Motor neuron (in vitro differentiated cells): Measurements from ENCODE around the gene HYAL2. TPM values are rescaled to one million over a fixed set of nuclear protein-coding genes. Genes with fewer than 3 reads are reported as not detected.
"Not testable (repeated sequence)": the region's sequence is repeated elsewhere in the genome, so short reads cannot be mapped to it uniquely, and the experiment has no call there.

ENCODE experiments used
- ATAC-seq, 8 experiments: fragments of 200-7000 bp; cut with Tn5 transposase; replicated peaks in 6 of 8; 2 replicates each; pipeline ENCODE4 v1.8.0; 2021; ENCODE audit warnings: mild to moderate bottlenecking in 8 of 8, moderate library complexity in 8 of 8
- H3K27ac ChIP-seq, 2 donors: fragments of 250-450 bp; sonication (Bioruptor Pico); 2 replicates each; pipeline ENCODE4 v1.9.0; 2021; ENCODE audit warnings: antibody characterized with exemption in 2 of 2, mild to moderate bottlenecking in 2 of 2, moderate library complexity in 1 of 2
- H3K4me1 ChIP-seq, 2 donors: fragments of 250-450 bp; sonication (Bioruptor Pico); replicated peaks in 1 of 2; 2 replicates each; pipeline ENCODE4 v1.6.1; 2021; ENCODE audit warnings: antibody characterized with exemption in 2 of 2, mild to moderate bottlenecking in 2 of 2, moderate library complexity in 1 of 2
- H3K4me3 ChIP-seq, 5 donors: fragments of 250-450 bp; sonication (Bioruptor Pico); 2 replicates each; pipeline ENCODE4 v1.9.0; 2021; ENCODE audit warnings: antibody characterized with exemption in 5 of 5, mild to moderate bottlenecking in 5 of 5, moderate library complexity in 4 of 5
- WGBS, 10 experiments: fragments of 450-650 bp; shearing (Covaris generic); methylation state at CpG; one replicate each; pipeline ENCODE4 v1.0.0; 2022; 5-methylcytosine and 5-hydroxymethylcytosine counted together
- in situ Hi-C, 9 experiments: fragments of 400-800 bp; cut with MboI; loops; one replicate each; pipeline ENCODE4 v1.15.0; 2021; ENCODE audit warnings: low sequenced_read_pairs in 9 of 9, low pct_unique_long_range_greater_than_20kb in 2 of 9; ENCODE audit not compliant: unreplicated experiment in 9 of 9
- total RNA-seq, 8 experiments: library from RNA; unstranded; fragments of 300-600 nt; gene quantifications; 2 replicates each; pipeline versions ENCODE4 v1.2.3 to v1.2.4, GENCODE V29; 2022

The HYAL2 gene
- total RNA-seq, 8 experiments from 2014 or later, result 18.9 to 44.3 (median 27.0) TPM

DNA sequence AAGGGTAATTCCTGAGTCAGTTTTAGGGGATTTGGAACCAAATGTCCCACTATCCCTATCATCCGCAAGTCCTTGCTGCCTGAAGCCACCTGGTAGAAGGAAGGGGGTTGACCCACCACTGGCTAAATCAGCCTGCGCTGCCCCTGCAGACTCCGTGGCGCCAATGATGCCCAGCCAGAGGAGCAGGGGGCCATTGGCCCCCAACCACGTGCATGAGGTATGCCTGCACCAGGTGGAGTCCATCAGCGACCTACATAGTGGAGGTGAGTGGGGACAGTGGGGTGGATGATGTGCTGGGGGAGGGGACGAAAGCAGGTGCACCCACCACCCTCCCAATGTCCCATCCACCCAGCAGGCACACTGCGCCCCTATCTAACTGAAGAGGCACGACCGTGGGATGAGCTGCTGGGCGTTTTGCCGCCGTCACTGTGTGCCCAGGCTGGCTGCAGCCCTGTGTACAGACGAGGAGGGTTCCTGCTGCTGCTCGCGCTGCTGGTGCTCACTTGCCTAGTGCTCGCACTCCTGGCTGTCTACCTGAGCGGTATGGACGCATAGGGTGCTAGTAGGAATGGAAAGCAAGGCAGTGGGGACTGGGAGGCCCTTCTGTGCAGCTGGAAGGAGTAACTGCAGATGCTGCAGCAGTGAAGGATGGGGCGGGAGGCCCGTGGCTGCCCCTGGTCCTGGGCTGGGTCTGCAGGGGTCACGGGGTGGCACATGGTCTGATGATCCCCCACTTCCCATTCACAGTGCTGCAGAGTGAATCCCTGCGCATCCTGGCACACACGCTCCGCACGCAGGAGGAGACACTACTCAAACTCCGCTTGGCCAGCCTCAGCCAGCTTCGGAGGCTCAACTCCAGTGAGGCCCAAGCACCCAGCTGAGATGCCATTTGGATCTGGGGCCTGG, 36.0 kb downstream of the HYAL2 start:
- ATAC-seq, result peak in 4 of 8 experiments; percentile 11 to 18 (median 16)
- Histone ChIP-seq H3K4me3 (no peak overlapping the region), H3K4me1 (peaks cover 4 to 5% of the 10 kb centered on the region in 2 donors), H3K27ac (no peak overlapping the region)
- 93 to 100% (median 97%) methylated on average over 1 to 16 of the region's 28 CpGs; no CpG with 5 or more reads in 5 of the 10 experiments for WGBS, 10 experiments
- in situ Hi-C loops, result no loop called here

DNA sequence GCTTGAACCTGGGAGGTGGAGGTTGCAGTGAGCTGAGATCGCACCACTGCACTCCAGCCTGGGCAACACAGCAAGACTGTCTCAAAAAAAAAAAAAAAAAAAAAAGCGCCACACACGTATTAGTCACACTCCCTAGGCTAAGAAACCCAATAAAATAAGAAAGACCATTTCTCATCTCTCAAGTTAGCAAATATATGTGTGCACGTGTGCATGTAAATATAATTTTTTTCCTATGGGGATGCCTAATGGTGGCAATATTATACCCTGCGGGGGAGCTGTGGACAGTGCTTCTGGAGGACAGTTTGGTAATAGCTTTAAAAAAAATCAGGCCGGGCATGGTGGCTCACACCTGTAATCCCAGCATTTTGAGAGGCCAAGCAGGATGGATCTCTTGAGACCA, 38.4 kb downstream of the HYAL2 start:
- WGBS, 10 experiments, result 74 to 100% (median 93%) methylated on average over 1 to 6 of the region's 6 CpGs; no CpG with 5 or more reads in 2 of the 10 experiments
- in situ Hi-C loops, H3K27ac ChIP-seq, H3K4me3 ChIP-seq, H3K4me1 ChIP-seq, ATAC-seq: not testable (repeated sequence)

DNA sequence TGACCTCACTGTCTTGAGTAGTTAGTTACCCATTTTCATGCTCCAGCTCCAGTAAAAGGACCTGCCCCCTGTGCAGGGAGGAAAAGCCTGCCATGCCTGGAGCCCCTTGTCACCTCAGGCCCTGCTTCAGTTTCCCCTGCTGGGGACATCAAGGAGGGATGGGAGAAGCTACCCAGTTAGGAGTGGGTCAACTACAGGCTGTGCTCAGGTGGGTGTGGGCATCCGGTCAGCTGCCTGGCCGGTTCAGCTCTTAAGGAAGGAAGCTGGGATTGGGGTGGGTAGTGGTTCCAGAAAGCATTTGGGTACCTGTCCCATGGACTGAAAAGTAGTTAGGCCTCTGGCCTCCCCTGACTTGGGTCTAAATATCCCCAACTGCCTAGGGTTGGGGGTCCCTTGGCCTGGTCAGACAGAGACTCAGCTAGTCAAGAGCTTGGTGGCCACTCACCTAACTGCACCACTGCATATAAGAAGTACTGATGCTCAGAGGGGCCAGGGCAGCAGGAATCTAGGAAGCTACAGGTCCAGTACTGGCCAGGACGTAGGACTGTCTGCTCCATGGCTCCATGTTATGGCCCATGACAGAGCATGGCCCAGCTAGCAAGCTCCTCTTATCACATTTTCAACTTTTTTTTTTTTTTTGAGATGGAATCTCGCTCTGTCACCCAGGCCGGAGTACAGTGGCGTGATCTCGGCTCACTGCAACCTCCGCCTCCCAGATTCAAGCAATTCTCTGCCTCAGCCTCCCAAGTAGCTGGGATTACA, 43.1 kb downstream of the HYAL2 start:
- in situ Hi-C loops, result loop anchor here in 2 of 9 experiments (10.0 kb wide), 1 partner anchor 85 kb away; the partner anchor contains the start of gene GNAT1 (in 2 of the 2)
- H3K4me3 ChIP-seq, result no peak overlapping the region
- no peaks in the 10 kb centered on the region for H3K4me1 ChIP-seq
- peak in 1 of 8 experiments; percentile 5 for ATAC-seq
- H3K27ac ChIP-seq, result no peak overlapping the region
- 92 to 100% (median 94%) methylated on average over 1 to 7 of the region's 8 CpGs; no CpG with 5 or more reads in 4 of the 10 experiments for WGBS, 10 experiments

DNA sequence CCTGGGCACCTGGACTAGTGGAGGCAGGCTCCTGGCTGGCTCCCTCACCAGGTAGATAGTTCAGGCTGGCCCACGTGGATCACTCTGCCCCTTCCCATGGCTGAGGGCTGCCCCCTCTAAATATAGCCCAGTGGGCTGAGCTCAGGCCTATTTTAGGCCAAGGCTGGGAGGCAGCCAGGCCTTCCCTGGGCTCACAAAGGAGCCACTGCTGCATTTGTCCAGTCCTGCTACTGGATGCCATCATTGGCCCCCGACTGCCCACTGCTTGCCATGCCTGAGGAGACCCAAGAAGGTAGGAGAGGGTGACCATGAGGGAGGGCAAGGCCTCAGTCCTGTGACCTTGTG, 43.7 kb downstream of the HYAL2 start, which contains the start of gene LSMEM2:
Gene LSMEM2 (plus strand): TSS at position 208 of the 345 bp plus-strand sequence. CDS start 27 bp downstream, at position 235.
- ATAC-seq, result no peak
- no peak within 1 kb of the TSS for H3K27ac ChIP-seq
- H3K4me3 ChIP-seq, result no peak within 1 kb of the TSS
- 14% methylated on average over 1 of the region's 2 CpGs; no CpG with 5 or more reads in 9 of the 10 experiments for WGBS, 10 experiments
- in situ Hi-C loops, result loop anchor here in 2 of 9 experiments (10.0 kb wide), 1 partner anchor 84 kb away; the partner anchor contains the start of gene GNAT1 (in 2 of the 2)
- H3K4me1 ChIP-seq, result no peaks in the 10 kb centered on the region

DNA sequence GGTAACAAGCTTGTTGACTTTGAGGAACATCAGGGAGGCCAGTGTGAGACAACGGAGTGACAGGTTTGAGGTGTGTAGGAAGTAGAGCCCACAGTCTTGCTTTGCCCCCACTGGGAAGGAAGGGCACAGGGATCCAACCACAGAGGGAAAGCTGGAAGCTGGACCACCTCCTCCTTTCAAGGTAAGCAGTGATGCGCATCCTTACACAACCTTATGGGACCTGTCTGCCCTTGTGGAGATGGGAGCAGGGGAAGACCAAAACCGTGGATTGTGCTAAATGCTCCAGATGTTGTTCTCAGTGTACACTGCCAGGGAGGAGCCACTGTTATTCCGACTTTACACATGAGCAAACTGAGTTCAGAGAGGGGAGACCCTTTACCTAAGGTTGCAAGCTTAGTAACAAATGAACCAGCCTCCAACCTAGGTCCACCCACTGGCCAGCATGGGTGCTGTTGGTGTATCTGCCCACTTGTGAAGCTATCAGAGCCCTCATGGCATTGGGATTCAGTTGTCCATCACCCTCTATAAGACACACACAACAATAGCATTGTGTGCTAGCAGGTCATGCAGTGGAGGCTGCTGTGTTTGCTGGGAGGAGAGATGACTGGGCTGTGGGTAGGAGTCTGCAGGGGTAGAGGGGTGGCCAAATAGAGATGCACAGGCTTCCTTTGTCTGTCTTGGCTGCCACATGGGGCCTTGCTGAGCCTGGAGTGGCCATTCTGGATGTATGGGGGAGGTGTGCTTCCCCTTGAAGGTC, 44.2 kb downstream of the HYAL2 start:
- no peak overlapping the region for H3K4me3 ChIP-seq
- 40 to 83% (median 63%) methylated on average over 1 to 3 of the region's 4 CpGs; no CpG with 5 or more reads in 3 of the 10 experiments for WGBS, 10 experiments
- H3K4me1 ChIP-seq, result no peaks in the 10 kb centered on the region
- ATAC-seq, result peak in 1 of 8 experiments; percentile 9
- H3K27ac ChIP-seq, result no peak overlapping the region
- in situ Hi-C loops, result loop anchor here in 2 of 9 experiments (10.0 kb wide), 1 partner anchor 84 kb away; the partner anchor contains the start of gene GNAT1 (in 2 of the 2)

DNA sequence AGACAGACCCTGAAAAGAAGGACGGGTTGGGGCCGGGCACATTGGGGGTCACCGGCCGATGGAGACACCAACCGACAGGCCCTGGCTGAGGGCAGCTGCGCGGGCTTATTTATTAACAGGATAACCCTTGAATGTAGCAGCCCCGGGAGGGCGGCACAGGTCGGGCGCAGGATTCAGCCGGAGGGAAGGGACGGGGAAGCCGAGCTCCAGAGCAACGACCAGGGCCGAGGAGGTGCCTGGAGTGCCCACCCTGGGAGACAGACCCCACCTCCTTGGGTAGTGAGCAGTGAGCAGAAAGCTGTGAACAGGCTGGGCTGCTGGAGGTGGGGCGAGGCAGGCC, 45.8 kb downstream of the HYAL2 start:
- ATAC-seq, result no peak
- 60 to 90% (median 81%) methylated on average over 1 to 12 of the region's 17 CpGs; no CpG with 5 or more reads in 6 of the 10 experiments for WGBS, 10 experiments
- Histone ChIP-seq H3K27ac (no peak overlapping the region), H3K4me1 (peaks cover 6 to 10% of the 10 kb centered on the region in 2 donors), H3K4me3 (no peak overlapping the region)
- in situ Hi-C loops, result loop anchor here in 2 of 9 experiments (10.0 kb wide), 1 partner anchor 82 kb away; the partner anchor contains the start of gene GNAT1 (in 2 of the 2)

DNA sequence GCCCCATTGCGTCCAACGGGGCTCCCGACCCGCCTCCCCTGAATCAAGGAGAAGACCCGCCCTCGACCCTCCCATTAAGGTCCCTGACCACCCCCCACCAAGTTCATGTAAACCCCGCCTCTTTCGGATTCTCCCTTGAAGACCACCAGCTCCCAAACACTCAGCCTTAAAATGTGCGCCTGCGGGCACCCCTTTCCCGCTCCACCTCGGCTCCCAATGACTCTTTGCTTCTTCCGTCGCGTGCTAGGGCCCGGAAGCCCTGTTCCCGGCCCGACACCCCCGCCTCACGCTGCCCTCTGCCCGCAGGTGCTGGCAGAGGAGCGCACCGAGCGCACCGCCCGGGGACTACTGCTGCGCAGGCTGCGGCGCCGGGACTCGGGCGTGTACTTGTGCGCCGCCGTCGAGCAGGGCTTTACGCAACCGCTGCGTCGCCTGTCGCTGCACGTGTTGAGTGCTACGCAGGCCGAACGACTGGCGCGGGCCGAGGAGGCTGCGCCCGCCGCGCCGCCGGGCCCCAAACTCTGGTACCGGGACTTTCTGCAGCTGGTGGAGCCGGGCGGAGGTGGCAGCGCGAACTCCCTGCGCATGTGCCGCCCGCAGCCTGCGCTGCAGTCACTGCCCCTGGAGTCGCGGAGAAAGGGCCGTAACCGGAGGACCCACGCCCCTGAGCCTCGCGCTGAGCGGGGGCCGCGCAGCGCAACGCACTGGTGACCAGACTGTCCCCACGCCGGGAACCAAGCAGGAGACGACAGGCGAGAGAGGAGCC, 46.4 kb downstream of the HYAL2 start:
- Histone ChIP-seq H3K27ac (no peak overlapping the region), H3K4me3 (no peak overlapping the region), H3K4me1 (peaks cover 9 to 10% of the 10 kb centered on the region in 2 donors)
- in situ Hi-C loops, result loop anchor here in 2 of 9 experiments (10.0 kb wide), 1 partner anchor 81 kb away; the partner anchor contains the start of gene GNAT1 (in 2 of the 2)
- 48 to 84% (median 80%) methylated on average over 1 to 13 of the region's 79 CpGs; no CpG with 5 or more reads in 6 of the 10 experiments for WGBS, 10 experiments
- ATAC-seq, result no peak

DNA sequence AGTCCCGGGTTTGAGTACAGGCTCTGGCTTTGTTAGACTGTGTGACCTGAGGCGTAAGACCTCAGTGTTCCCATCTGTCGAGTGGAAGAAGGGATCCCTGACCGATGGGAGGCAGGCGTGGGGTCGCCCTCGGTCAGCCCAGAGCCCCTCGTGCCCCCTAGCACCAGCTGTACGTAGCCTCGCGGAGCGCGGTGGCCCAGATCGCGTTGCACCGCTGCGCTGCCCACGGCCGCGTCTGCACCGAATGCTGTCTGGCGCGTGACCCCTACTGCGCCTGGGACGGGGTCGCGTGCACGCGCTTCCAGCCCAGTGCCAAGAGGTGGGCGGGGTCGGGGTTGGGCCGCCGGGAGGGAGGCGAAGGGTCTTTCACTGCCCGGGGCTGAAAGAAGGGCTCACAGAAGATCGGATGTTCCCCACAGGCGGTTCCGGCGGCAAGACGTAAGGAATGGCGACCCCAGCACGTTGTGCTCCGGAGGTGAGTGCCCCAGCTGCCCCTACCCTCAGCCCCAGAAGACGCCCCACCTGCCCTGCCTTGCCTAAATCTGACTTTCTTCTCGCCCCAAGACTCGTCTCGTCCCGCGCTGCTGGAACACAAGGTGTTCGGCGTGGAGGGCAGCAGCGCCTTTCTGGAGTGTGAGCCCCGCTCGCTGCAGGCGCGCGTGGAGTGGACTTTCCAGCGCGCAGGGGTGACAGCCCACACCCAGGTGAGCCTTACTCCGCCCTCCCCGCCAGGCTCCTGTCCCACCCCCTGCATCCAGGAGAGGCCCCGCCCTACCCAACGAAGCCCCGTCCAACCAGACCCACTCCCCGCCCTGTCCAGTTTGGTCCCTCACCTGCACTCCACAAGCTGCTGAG, 47.2 kb downstream of the HYAL2 start:
- no peak overlapping the region for H3K27ac ChIP-seq
- 0 to 92% (median 1%) methylated on average over 5 to 17 of the region's 65 CpGs; no CpG with 5 or more reads in 7 of the 10 experiments for WGBS, 10 experiments
- H3K4me3 ChIP-seq, result peak overlapping the region in 1 of 5 donors; percentile 7
- H3K4me1 ChIP-seq, result peaks cover 9 to 10% of the 10 kb centered on the region in 2 donors
- in situ Hi-C loops, result loop anchor here in 2 of 9 experiments (10.0 kb wide), 1 partner anchor 81 kb away; the partner anchor contains the start of gene GNAT1 (in 2 of the 2)
- peak in 4 of 8 experiments; percentile 6 to 29 (median 18) for ATAC-seq

DNA sequence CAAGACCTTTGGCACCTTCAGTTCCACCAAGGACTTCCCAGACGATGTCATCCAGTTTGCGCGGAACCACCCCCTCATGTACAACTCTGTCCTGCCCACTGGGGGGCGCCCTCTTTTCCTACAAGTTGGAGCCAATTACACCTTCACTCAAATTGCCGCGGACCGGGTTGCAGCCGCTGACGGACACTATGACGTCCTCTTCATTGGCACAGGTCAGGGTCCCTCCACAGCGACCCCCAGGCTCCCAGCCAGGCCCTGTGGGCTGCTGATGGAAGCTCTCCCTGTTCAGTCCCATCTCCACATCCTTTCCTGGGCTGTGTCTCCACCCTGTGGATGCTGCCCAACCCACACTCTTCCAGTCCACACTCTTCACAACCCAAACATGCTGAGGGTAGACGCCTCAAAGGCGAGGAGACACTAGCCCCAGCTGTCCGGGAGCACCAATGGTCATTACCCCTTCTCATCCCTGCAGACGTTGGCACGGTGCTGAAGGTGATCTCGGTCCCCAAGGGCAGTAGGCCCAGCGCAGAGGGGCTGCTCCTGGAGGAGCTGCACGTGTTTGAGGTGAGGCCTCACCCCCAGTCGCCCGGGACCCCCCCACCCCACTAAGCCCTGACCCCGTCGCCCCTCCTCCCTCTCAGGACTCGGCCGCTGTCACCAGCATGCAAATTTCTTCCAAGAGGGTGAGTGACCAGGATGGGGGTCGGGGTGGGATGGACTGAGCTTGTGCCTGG, 48.0 kb downstream of the HYAL2 start:
- 0 to 70% (median 13%) methylated on average over 1 to 4 of the region's 26 CpGs; no CpG with 5 or more reads in 5 of the 10 experiments for WGBS, 10 experiments
- in situ Hi-C loops, result loop anchor here in 2 of 9 experiments (10.0 kb wide), 1 partner anchor 80 kb away; the partner anchor contains the start of gene GNAT1 (in 2 of the 2)

DNA sequence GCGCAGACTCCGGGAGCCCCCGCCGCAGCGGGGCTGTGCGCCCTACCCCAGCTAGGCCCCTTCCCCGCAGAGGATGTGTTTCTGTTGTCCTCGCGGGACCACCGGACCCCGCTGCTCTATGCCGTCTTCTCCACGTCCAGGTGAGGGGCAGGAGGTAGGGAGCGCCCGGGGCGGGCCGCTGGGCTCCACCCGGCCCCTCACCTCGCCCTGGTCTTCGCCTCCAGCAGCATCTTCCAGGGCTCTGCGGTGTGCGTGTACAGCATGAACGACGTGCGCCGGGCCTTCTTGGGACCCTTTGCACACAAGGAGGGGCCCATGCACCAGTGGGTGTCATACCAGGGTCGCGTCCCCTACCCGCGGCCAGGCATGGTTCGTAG, 48.9 kb downstream of the HYAL2 start:
- H3K4me1 ChIP-seq, result peaks cover 9 to 19% of the 10 kb centered on the region in 2 donors
- H3K4me3 ChIP-seq, result no peak overlapping the region
- no peak for ATAC-seq
- 58 to 90% (median 82%) methylated on average over 2 to 9 of the region's 31 CpGs; no CpG with 5 or more reads in 6 of the 10 experiments for WGBS, 10 experiments
- H3K27ac ChIP-seq, result no peak overlapping the region
- in situ Hi-C loops, result loop anchor here in 2 of 9 experiments (10.0 kb wide), 1 partner anchor 79 kb away; the partner anchor contains the start of gene GNAT1 (in 2 of the 2)

More for the DNA sequence above, 48.0 kb downstream of the HYAL2 start:
- Histone ChIP-seq H3K4me3 (no peak overlapping the region), H3K4me1 (peaks cover 9 to 11% of the 10 kb centered on the region in 2 donors), H3K27ac (no peak overlapping the region)
- peak; percentile 6 to 43 (median 31) for ATAC-seq
